Measurements from ENCODE around the gene PRR5.

PRR5 gene

DNA sequence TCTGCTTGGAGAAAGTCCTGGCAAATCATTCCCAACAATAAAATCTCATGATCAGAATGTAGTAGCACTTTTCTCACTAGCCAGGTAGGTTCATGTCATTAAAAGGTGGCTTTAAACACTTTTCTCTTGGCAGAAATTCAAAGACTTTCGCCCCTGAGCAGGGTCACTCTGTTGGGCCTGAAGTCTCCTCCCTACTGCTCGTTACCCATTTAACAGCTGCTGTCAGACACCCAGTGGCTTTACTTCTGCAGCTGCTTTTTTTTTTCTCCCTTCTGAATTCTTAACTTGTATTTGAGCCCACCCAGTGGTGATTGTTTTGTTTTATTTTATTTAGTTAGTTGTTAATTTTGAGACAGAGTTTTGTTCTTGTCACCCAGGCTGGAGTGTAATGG is 75.4 kb downstream of the PRR5 start:
- DNase-seq (ENCODE audit: low read depth) = no peak
- no peak overlapping the region for H3K4me3 ChIP-seq (ENCODE audit: low read depth, low read length)
- TF ChIP-seq, protein P1, sequence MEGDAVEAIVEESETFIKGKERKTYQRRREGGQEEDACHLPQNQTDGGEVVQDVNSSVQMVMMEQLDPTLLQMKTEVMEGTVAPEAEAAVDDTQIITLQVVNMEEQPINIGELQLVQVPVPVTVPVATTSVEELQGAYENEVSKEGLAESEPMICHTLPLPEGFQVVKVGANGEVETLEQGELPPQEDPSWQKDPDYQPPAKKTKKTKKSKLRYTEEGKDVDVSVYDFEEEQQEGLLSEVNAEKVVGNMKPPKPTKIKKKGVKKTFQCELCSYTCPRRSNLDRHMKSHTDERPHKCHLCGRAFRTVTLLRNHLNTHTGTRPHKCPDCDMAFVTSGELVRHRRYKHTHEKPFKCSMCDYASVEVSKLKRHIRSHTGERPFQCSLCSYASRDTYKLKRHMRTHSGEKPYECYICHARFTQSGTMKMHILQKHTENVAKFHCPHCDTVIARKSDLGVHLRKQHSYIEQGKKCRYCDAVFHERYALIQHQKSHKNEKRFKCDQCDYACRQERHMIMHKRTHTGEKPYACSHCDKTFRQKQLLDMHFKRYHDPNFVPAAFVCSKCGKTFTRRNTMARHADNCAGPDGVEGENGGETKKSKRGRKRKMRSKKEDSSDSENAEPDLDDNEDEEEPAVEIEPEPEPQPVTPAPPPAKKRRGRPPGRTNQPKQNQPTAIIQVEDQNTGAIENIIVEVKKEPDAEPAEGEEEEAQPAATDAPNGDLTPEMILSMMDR (IDR thresholded peaks at IDR 0.05; ENCODE audit: control insufficient read depth, extremely low read depth, insufficient read depth) = no peak

DNA sequence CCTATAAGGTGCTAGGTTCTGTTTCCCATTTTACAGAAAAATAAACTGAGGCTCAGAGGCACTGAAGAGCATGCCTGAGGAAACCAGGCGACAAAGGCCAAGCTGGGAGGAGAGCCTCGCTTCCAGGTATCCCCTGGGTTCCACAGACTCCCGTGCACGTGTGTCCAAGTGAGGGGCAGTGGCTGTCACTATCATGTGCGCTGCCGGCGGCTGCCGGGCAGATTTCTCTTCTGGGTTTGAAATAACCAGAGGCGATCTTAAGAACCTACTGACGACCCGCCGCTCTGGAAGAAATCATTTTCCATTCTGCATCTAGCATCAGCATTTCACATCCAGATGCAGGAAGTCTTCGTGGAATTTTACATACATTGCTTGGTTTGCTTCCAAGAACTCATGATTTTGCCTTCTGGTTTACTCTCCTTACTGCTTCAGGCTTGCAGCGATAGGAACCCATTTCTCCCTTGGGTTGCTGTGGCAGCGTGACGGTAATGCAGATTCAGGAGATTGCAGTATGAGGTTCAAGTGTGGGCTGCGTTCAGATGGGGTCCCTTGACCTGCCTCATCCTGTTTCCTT is 79.0 kb downstream of the PRR5 start:
- H3K4me3 ChIP-seq (ENCODE audit: low read depth, low read length) = no peak overlapping the region
- no peak for DNase-seq (ENCODE audit: low read depth)
- TF ChIP-seq, protein P1 (IDR thresholded peaks at IDR 0.05; ENCODE audit: control insufficient read depth, extremely low read depth, insufficient read depth) = no peak

DNA sequence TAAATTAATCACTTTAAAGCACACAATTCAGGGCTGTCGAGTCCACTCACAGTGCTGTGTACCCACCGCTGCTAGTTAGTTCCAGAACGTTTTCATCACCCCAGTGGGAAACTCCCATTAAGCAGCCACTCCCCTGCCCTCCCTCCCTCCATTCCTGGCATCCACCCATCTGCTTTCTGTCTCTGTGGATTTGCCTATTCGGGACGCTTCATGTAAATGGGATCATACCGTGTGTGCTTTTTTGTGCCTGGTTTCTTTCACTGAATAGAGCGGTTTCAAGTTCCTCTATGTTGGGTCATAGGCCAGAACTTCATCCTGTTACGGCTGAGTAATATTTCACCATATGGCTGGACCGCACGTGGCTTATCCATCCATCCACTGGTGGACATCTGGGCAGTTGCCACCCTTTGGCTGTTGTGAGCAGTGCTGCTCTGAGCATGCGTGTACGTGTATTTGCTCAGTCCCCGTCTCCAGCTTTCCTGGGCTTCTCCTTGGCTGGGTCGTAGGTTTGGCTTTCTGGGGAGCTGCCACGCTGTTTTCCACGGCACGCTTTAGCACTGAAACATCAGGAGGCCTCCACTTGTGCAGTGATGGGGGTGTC is 80.5 kb downstream of the PRR5 start:
- DNase-seq (ENCODE audit: low read depth) = no peak
- H3K4me3 ChIP-seq (ENCODE audit: low read depth, low read length) = no peak overlapping the region
- TF ChIP-seq, protein P1 (IDR thresholded peaks at IDR 0.05; ENCODE audit: control insufficient read depth, extremely low read depth, insufficient read depth) = no peak

DNA sequence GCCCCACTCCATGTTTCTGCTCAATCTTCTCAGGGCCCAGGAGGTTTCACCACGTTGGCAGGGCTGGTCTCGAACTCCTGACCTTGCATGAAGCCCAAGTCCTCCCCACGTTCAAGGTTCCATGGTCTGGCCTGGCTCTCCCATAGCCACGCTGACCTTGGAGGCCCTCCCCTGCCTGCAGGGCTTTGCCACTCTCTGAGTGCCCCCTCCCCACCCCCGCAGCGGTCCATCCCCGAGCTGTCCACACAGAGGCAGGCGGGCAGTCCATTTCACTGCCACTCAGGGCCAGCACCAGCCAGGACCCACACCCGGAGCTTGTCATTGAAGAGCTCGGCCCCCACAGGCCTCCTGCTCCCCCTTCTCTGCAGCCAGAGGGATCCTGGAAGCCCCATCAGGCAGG is 81.1 kb downstream of the PRR5 start:
- TF ChIP-seq, protein P1 (IDR thresholded peaks at IDR 0.05; ENCODE audit: control insufficient read depth, extremely low read depth, insufficient read depth) = no peak
- no peak overlapping the region for H3K4me3 ChIP-seq (ENCODE audit: low read depth, low read length)
- no peak for DNase-seq (ENCODE audit: low read depth)

DNA sequence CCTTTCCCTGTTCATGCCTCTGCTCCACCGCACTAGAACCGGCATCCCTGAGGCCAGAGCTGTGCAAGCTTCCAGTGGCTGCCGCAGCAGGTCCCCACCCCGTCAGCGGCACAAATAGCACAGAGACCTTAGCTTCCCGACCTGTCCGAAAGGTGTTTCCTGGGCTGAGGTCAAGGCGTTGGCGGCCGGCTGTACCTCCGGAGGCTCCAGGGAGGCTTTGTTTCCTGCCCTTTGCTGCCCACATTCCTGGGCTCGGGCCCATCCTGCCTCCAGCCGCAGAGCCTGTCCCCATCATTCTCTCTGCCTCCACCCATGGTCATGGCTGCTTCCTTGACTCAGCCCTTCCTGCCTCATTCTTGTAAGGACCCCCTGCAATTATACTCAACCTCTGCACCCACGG is 81.6 kb downstream of the PRR5 start:
- DNase-seq (ENCODE audit: low read depth) = no peak
- TF ChIP-seq, protein P1 (IDR thresholded peaks at IDR 0.05; ENCODE audit: control insufficient read depth, extremely low read depth, insufficient read depth) = no peak
- no peak overlapping the region for H3K4me3 ChIP-seq (ENCODE audit: low read depth, low read length)

DNA sequence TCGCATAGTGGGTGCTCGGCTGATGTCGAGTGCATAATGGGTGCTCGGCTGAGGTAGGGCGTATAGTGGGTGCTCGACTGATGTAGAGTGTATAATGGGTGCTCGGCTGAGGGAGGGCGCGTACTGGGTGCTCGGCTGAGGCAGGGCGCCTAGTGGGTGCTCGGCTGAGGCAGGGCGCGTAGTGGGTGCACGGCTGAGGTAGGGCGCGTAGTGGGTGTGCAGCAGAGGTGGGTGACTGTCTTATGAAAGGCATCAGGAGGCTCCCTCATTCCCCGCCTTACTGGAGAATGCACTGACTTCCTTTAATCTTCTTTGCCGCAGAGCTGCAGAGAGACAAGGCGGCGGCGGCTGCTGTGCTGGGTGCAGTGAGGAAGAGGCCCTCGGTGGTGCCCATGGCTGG is 84.1 kb downstream of the PRR5 start:
- no peak overlapping the region for H3K4me3 ChIP-seq (ENCODE audit: low read depth, low read length)
- DNase-seq (ENCODE audit: low read depth) = no peak
- TF ChIP-seq, protein P1 (IDR thresholded peaks at IDR 0.05; ENCODE audit: control insufficient read depth, extremely low read depth, insufficient read depth) = no peak

DNA sequence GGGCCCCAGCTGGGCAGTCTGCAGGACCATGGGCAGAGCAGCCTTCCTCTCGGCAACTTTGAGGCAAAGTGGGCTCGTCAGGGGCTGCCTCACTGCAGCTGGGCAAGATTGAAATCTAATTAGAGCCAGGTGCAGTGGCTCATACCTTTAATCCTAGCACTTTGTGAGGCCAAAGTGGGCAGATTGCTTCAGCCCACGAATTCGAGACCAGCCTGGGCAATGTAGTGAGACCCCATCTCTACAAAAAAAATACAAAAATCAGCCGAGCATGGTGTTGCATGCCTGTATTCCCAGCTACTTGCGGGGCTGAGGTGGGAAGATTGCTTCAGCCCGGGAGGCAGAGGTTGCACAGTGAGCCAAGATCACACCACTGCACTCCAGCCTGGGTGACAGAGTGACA is 84.6 kb downstream of the PRR5 start:
- H3K4me3 ChIP-seq (ENCODE audit: low read depth, low read length) = no peak overlapping the region
- DNase-seq (ENCODE audit: low read depth) = no peak
- TF ChIP-seq, protein P1 (IDR thresholded peaks at IDR 0.05; ENCODE audit: control insufficient read depth, extremely low read depth, insufficient read depth) = no peak

Measured in LNCaP clone FGC (cell line).